ENCODE data around the gene TBL2.

GRCh38 chr7:73541722-73542121 lies 36.7 kb downstream of the TBL2 start:
- TF ChIP-seq MYC (IDR thresholded peaks at IDR 0.05; ENCODE audit: borderline replicate concordance, low read length) (no peak), CTCF (IDR thresholded peaks at IDR 0.05) (no peak), EP300 (IDR thresholded peaks at IDR 0.05) (no peak), PHF8 (IDR thresholded peaks at IDR 0.05; ENCODE audit: borderline replicate concordance, low read depth) (no peak), POLR2A (IDR thresholded peaks at IDR 0.05; ENCODE audit: low read length) (no peak), REST (IDR thresholded peaks at IDR 0.05) (no peak), EHMT2 (IDR thresholded peaks at IDR 0.05; ENCODE audit: low read depth) (no peak), BCL3 (IDR thresholded peaks at IDR 0.05) (no peak), RNF2 (IDR thresholded peaks at IDR 0.05; ENCODE audit: borderline replicate concordance, low read depth) (no peak), HOXB13 (CRISPR knock-in tag; IDR thresholded peaks at IDR 0.05; ENCODE audit: low read depth) (no peak), SREBF2 (IDR thresholded peaks at IDR 0.05) (no peak), E2F6 (IDR thresholded peaks at IDR 0.05; ENCODE audit: borderline replicate concordance, low read depth) (no peak), HMGXB4 (CRISPR knock-in tag; IDR thresholded peaks at IDR 0.05; ENCODE audit: borderline replicate concordance) (no peak)

Data from A549 (cell line).